HCT116 (cell line): ENCODE measurements around the gene TLK2.

Experiments
- CBX3 ChIP-seq: IDR thresholded peaks from 2 replicates; pipeline ENCODE4 v1.6.1; 2012; ENCODE audit warnings: low read depth
- CEBPB ChIP-seq: IDR thresholded peaks from 2 replicates; pipeline ENCODE4 v1.6.1; 2012; ENCODE audit warnings: low read depth
- EGR1 ChIP-seq: IDR thresholded peaks from 2 replicates; pipeline ENCODE4 v1.6.1; 2012; ENCODE audit warnings: low read depth
- EZH2phosphoT487 ChIP-seq: fragments of 200-600 bp; IDR thresholded peaks from 2 replicates; pipeline ENCODE4 v1.6.1; 2018; ENCODE audit warnings: antibody characterized with exemption, borderline replicate concordance
- POLR2A ChIP-seq: IDR thresholded peaks from 2 replicates; pipeline ENCODE4 v1.7.0; 2011; ENCODE audit warnings: borderline replicate concordance; ENCODE audit not compliant: insufficient read depth, insufficient read length; ENCODE audit errors: extremely low read depth
- POLR2AphosphoS5 ChIP-seq: IDR thresholded peaks from 2 replicates; pipeline ENCODE4 v1.6.1; 2011; ENCODE audit warnings: mild to moderate bottlenecking, low read depth, low read length, moderate library complexity
- SIN3A ChIP-seq: IDR thresholded peaks from 2 replicates; pipeline ENCODE4 v1.6.1; 2012; ENCODE audit warnings: low read depth
- ZFX ChIP-seq: fragments of 450-650 bp; IDR thresholded peaks from 2 replicates; pipeline ENCODE4 v1.6.1; 2017
- TF ChIP-seq, protein P1 (sequence below), 3 experiments: fragments of 200-600 bp in 1 of 3; sonication (generic) in 1 of 3; IDR thresholded peaks in 2 of 3; conservative IDR thresholded peaks in 1 of 3; 2 replicates each; pipeline ENCODE4 v1.5.1; 2012 to 2017; ENCODE audit warnings: low read depth in 2 of 3, low read length in 2 of 3, antibody characterized with exemption in 1 of 3, borderline replicate concordance in 1 of 3, control low read depth in 1 of 3, mild to moderate bottlenecking in 1 of 3, mixed read lengths in 1 of 3, mixed run types in 1 of 3, moderate library complexity in 1 of 3; ENCODE audit not compliant: insufficient read depth in 1 of 3
- TF ChIP-seq, protein P2 (sequence below): IDR thresholded peaks from 2 replicates; pipeline ENCODE4 v1.6.1; 2012
- TF ChIP-seq, protein P3 (sequence below): IDR thresholded peaks from 2 replicates; pipeline ENCODE4 v1.6.1; 2012; ENCODE audit warnings: low read depth
- TF ChIP-seq, protein P4 (sequence below): IDR thresholded peaks from 2 replicates; pipeline ENCODE4 v1.6.1; 2012

DNA sequence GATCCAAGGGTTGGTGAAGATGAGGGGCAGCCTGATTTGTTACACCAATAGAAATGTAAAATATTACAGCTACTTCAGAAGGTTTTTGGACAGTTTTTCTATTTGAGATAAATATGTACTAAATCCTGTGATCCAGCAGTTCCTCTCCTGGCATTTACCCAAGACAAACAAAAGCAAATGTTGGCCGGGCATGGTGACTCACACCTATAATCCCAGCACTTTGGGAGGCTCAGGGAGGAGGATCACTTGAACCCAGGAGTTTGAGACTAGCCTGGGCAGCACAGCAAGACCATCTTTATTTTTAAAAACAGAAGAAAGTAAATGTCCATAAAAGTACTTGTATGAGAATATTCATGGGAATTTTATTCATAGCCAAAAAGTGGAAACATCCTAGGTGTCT, 84.0 kb downstream of the TLK2 start:
- TF ChIP-seq, protein P1, sequence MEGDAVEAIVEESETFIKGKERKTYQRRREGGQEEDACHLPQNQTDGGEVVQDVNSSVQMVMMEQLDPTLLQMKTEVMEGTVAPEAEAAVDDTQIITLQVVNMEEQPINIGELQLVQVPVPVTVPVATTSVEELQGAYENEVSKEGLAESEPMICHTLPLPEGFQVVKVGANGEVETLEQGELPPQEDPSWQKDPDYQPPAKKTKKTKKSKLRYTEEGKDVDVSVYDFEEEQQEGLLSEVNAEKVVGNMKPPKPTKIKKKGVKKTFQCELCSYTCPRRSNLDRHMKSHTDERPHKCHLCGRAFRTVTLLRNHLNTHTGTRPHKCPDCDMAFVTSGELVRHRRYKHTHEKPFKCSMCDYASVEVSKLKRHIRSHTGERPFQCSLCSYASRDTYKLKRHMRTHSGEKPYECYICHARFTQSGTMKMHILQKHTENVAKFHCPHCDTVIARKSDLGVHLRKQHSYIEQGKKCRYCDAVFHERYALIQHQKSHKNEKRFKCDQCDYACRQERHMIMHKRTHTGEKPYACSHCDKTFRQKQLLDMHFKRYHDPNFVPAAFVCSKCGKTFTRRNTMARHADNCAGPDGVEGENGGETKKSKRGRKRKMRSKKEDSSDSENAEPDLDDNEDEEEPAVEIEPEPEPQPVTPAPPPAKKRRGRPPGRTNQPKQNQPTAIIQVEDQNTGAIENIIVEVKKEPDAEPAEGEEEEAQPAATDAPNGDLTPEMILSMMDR (IDR thresholded peaks at IDR 0.05 in 2 of 3, conservative IDR thresholded peaks at IDR 0.05 in 1 of 3; ENCODE audit: borderline replicate concordance in 1 of 3, insufficient read depth in 1 of 3, low read depth in 2 of 3, low read length in 2 of 3): no peak
- TF ChIP-seq EZH2phosphoT487 (no peak), EGR1 (no peak), CBX3 (peak; percentile 97), POLR2AphosphoS5 (peak; percentile 64; the same call in 1 of the 2 replicates), CEBPB (no peak), POLR2A (no peak), SIN3A (no peak), ZFX (no peak)
- TF ChIP-seq, protein P2, sequence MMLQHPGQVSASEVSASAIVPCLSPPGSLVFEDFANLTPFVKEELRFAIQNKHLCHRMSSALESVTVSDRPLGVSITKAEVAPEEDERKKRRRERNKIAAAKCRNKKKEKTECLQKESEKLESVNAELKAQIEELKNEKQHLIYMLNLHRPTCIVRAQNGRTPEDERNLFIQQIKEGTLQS: no peak
- TF ChIP-seq, protein P3, sequence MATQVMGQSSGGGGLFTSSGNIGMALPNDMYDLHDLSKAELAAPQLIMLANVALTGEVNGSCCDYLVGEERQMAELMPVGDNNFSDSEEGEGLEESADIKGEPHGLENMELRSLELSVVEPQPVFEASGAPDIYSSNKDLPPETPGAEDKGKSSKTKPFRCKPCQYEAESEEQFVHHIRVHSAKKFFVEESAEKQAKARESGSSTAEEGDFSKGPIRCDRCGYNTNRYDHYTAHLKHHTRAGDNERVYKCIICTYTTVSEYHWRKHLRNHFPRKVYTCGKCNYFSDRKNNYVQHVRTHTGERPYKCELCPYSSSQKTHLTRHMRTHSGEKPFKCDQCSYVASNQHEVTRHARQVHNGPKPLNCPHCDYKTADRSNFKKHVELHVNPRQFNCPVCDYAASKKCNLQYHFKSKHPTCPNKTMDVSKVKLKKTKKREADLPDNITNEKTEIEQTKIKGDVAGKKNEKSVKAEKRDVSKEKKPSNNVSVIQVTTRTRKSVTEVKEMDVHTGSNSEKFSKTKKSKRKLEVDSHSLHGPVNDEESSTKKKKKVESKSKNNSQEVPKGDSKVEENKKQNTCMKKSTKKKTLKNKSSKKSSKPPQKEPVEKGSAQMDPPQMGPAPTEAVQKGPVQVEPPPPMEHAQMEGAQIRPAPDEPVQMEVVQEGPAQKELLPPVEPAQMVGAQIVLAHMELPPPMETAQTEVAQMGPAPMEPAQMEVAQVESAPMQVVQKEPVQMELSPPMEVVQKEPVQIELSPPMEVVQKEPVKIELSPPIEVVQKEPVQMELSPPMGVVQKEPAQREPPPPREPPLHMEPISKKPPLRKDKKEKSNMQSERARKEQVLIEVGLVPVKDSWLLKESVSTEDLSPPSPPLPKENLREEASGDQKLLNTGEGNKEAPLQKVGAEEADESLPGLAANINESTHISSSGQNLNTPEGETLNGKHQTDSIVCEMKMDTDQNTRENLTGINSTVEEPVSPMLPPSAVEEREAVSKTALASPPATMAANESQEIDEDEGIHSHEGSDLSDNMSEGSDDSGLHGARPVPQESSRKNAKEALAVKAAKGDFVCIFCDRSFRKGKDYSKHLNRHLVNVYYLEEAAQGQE: no peak
- TF ChIP-seq, protein P4, sequence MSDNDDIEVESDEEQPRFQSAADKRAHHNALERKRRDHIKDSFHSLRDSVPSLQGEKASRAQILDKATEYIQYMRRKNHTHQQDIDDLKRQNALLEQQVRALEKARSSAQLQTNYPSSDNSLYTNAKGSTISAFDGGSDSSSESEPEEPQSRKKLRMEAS: no peak; the same call in 1 of the 2 replicates
